Measurements from ENCODE around the gene MTCL1.

The MTCL1 gene

GRCh38 chr18:8708670-8709069 is 3.3 kb downstream of the MTCL1 start:
- no peaks in the 10 kb centered on the region for H3K27me3 ChIP-seq (ENCODE audit: control insufficient read depth, insufficient read depth, low read length)
- TF ChIP-seq CTCF (IDR thresholded peaks at IDR 0.05), result no peak
- H2AFZ ChIP-seq, result no peak overlapping the region
- H3K4me1 ChIP-seq, result peaks cover 6% of the 10 kb centered on the region
- H3K9ac ChIP-seq, result no peak overlapping the region
- H3K79me2 ChIP-seq, result no peaks in the 10 kb centered on the region
- H3K27ac ChIP-seq, result no peak overlapping the region
- no peaks in the 10 kb centered on the region for H3K9me3 ChIP-seq (ENCODE audit: control insufficient read depth, low read length)
- no peak overlapping the region for H3K4me2 ChIP-seq (ENCODE audit: low read length)
- H3K36me3 ChIP-seq (ENCODE audit: control insufficient read depth, insufficient read depth, low read length), result no peaks in the 10 kb centered on the region
- H3K4me3 ChIP-seq (ENCODE audit: low read depth, low read length), result no peak overlapping the region

- H3K79me2 ChIP-seq, result no peaks in the 10 kb centered on the region
- no peak for TF ChIP-seq CTCF (IDR thresholded peaks at IDR 0.05)
- no peak overlapping the region for H3K4me2 ChIP-seq (ENCODE audit: low read length)
- H3K27ac ChIP-seq, result no peak overlapping the region
- no peak overlapping the region for H3K4me3 ChIP-seq (ENCODE audit: low read depth, low read length)
- no peak overlapping the region for H3K9ac ChIP-seq
- H3K4me1 ChIP-seq, result peaks cover 6% of the 10 kb centered on the region
- no peaks in the 10 kb centered on the region for H3K9me3 ChIP-seq (ENCODE audit: control insufficient read depth, low read length)
- no peak overlapping the region for H2AFZ ChIP-seq
- no peaks in the 10 kb centered on the region for H3K27me3 ChIP-seq (ENCODE audit: control insufficient read depth, insufficient read depth, low read length)
- no peaks in the 10 kb centered on the region for H3K36me3 ChIP-seq (ENCODE audit: control insufficient read depth, insufficient read depth, low read length)
Measured at GRCh38 chr18:8709248-8710059, 4.1 kb downstream of the MTCL1 start.

- Histone ChIP-seq H2AFZ (no peak overlapping the region), H3K4me1 (peaks cover 6% of the 10 kb centered on the region), H3K27me3 (ENCODE audit: control insufficient read depth, insufficient read depth, low read length) (no peaks in the 10 kb centered on the region), H3K36me3 (ENCODE audit: control insufficient read depth, insufficient read depth, low read length) (no peaks in the 10 kb centered on the region), H3K9ac (no peak overlapping the region), H3K4me3 (ENCODE audit: low read depth, low read length) (no peak overlapping the region), H3K9me3 (ENCODE audit: control insufficient read depth, low read length) (no peaks in the 10 kb centered on the region), H3K4me2 (ENCODE audit: low read length) (no peak overlapping the region), H3K79me2 (no peaks in the 10 kb centered on the region), H3K27ac (no peak overlapping the region)
- TF ChIP-seq CTCF (IDR thresholded peaks at IDR 0.05), result no peak
Measured at GRCh38 chr18:8711736-8712135, 6.4 kb downstream of the MTCL1 start.

- no peak for TF ChIP-seq CTCF (IDR thresholded peaks at IDR 0.05)
- no peaks in the 10 kb centered on the region for H3K36me3 ChIP-seq (ENCODE audit: control insufficient read depth, insufficient read depth, low read length)
- no peak overlapping the region for H2AFZ ChIP-seq
- no peaks in the 10 kb centered on the region for H3K4me1 ChIP-seq
- no peak overlapping the region for H3K4me2 ChIP-seq (ENCODE audit: low read length)
- H3K9ac ChIP-seq, result no peak overlapping the region
- no peak overlapping the region for H3K27ac ChIP-seq
- no peaks in the 10 kb centered on the region for H3K9me3 ChIP-seq (ENCODE audit: control insufficient read depth, low read length)
- H3K27me3 ChIP-seq (ENCODE audit: control insufficient read depth, insufficient read depth, low read length), result no peaks in the 10 kb centered on the region
- H3K4me3 ChIP-seq (ENCODE audit: low read depth, low read length), result no peak overlapping the region
- no peaks in the 10 kb centered on the region for H3K79me2 ChIP-seq
Measured at GRCh38 chr18:8713691-8714090, 8.3 kb downstream of the MTCL1 start.

DNA sequence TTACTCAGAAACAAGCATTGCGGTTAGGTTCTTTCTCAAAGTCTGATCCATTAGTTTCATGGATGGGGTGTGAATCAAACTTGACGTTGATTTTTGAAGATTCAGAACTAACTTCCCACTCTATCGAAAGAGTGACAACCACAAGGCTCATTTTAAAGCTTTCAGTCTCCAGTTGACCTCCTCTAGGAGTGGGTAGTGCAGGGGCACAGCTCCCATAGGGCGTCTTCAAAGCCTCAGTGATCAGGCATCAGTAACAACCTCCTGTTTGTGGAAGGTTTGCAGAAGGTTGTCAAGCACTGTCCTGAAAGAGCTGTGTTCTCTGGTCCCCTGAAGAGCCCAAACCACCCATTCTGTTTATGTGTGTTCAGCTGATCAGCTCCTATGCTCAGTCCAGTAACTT is 10.2 kb downstream of the MTCL1 start:
- H3K36me3 ChIP-seq (ENCODE audit: control insufficient read depth, insufficient read depth, low read length), result no peaks in the 10 kb centered on the region
- no peak overlapping the region for H3K27ac ChIP-seq
- no peak overlapping the region for H2AFZ ChIP-seq
- H3K9me3 ChIP-seq (ENCODE audit: control insufficient read depth, low read length), result no peaks in the 10 kb centered on the region
- no peak for TF ChIP-seq CTCF (IDR thresholded peaks at IDR 0.05)
- H3K27me3 ChIP-seq (ENCODE audit: control insufficient read depth, insufficient read depth, low read length), result no peaks in the 10 kb centered on the region
- H3K4me3 ChIP-seq (ENCODE audit: low read depth, low read length), result no peak overlapping the region
- no peak overlapping the region for H3K9ac ChIP-seq
- H3K4me1 ChIP-seq, result peaks cover 7% of the 10 kb centered on the region
- H3K79me2 ChIP-seq, result no peaks in the 10 kb centered on the region
- H3K4me2 ChIP-seq (ENCODE audit: low read length), result no peak overlapping the region
